GM13977 (cell line): ENCODE measurements around the gene OSBPL6.

Source experiments
- DNase-seq: peaks from one replicate; pipeline ENCODE4 v3.0.0; 2012; ENCODE audit warnings: low spot score
- in situ Hi-C: fragments of 300-500 bp; cut with MboI; formaldehyde crosslinking; loops from one replicate; pipeline ENCODE4 v1.12.0; 2022; ENCODE audit warnings: low sequenced_read_pairs, low pct_unique_long_range_greater_than_20kb, mixed read lengths, inconsistent platforms; ENCODE audit not compliant: unreplicated experiment
- TF ChIP-seq, protein P1 (sequence below): IDR thresholded peaks from 2 replicates; pipeline ENCODE4 v1.5.1; 2012; ENCODE audit warnings: mild to moderate bottlenecking, control low read depth; ENCODE audit not compliant: insufficient read depth; ENCODE audit errors: extremely low read depth, missing control alignments

Gene OSBPL6

DNA sequence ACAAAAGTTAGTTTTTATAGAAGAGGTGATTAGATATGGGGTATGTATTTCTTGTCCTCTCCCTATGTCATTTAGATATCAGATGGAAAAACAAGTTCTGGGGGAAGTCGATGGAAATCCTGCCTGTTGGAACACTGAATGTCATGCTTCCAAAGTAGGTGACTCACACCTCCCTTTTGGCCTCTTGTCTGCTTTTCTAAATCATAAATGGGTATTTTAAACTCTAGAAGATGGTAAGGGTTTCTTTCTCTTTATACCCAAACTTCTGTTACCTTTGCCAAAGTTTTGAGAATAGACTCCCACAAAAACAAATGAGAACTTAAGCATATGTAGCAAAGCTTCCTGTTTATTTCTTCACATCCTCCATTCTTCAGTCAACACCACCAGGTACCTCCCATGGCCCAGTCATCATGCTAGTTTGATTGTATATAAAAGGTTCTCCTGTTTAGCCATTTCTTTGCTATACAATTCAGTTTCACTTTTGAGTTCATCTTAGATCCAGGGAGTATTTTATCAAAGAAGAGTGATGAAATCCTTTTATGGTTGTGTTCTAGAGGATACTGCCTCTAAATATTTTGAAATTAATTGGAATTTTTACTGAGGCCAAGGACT lies 192.8 kb downstream of the OSBPL6 start:
- TF ChIP-seq, protein P1, sequence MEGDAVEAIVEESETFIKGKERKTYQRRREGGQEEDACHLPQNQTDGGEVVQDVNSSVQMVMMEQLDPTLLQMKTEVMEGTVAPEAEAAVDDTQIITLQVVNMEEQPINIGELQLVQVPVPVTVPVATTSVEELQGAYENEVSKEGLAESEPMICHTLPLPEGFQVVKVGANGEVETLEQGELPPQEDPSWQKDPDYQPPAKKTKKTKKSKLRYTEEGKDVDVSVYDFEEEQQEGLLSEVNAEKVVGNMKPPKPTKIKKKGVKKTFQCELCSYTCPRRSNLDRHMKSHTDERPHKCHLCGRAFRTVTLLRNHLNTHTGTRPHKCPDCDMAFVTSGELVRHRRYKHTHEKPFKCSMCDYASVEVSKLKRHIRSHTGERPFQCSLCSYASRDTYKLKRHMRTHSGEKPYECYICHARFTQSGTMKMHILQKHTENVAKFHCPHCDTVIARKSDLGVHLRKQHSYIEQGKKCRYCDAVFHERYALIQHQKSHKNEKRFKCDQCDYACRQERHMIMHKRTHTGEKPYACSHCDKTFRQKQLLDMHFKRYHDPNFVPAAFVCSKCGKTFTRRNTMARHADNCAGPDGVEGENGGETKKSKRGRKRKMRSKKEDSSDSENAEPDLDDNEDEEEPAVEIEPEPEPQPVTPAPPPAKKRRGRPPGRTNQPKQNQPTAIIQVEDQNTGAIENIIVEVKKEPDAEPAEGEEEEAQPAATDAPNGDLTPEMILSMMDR: no peak

DNA sequence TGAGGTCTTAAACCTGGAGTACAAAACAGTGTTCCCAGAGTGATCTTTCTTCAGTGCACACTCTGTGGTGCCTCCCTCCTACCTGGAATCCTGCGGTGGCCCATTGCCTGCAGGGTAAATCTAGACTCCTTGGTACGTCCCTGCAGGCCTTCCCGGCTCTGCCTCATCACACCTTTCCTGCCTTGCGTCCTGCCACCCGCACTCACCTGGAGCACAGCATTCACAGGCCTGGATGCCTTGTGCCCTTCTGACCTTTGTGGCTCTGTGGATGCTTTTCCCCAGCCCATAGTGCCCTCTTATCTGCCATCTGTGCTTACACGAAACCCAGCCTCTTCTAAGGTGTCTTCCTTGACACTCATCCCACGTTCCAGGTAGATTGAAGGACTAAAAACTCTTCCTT lies 194.0 kb downstream of the OSBPL6 start:
- TF ChIP-seq, protein P1: no peak
- DNase-seq: no peak
- in situ Hi-C loops: no loop called here

More for the DNA sequence above, 192.8 kb downstream of the OSBPL6 start:
- in situ Hi-C loops: no loop called here
- no peak for DNase-seq

DNA sequence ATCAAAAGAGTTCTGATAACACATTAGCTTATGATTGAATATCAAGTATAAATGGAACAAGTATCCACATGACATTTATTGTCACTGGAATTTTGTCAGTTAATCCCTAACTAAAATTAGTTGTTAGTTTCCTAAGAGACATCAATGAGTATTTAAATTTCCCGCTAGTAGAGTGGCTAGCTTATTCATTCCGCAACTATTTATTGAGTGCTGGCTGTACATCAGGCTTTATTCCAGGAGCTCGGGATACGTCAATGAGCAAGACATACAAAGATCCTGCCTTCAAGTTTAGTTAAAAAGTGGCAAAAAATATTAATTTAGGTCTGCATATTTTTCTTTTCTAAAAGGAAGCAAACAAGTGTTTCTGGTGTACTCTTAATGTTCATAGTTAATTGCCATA lies 197.4 kb downstream of the OSBPL6 start:
- in situ Hi-C loops: loop anchor here (10.0 kb wide), 1 partner anchor 53 kb away; no protein-coding TSS in a partner anchor
- no peak for DNase-seq
- TF ChIP-seq, protein P1: no peak

DNA sequence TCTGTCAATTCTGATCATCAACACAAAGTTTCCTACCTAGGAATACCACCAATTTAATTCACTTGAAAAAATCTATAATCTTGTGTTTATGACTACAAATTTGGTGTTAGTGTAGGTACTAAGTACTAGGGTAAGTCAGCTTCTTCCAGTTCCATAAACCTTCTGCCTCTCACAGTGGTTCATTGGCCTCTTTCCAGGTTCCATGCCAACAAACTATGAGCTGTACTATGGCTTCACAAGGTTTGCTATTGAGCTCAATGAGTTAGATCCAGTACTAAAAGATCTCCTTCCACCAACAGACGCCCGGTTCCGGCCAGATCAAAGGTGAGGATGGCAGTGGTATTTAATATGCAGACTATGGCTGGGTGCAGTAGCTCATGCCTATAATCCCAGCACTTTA lies 197.9 kb downstream of the OSBPL6 start:
- in situ Hi-C loops: loop anchor here (10.0 kb wide), 1 partner anchor 53 kb away; no protein-coding TSS in a partner anchor

DNA sequence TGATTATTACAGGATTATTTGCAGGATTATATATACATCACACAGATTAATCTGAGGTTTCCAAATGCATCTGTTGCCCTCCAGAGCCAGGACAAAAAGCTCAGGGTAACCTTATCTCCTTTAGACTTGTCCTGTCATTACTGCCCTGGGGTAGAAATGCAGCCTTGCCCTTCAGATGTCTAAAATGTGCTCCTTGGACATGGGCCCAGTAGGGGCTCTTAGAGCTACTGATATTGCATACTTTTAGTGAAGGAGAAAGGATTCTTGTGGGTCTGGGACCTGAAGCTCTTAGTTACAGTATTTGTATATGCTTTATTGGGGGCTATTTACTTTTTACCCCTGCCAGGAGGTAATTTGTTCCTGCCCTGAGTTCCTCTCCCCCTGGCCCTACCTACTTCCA lies 200.5 kb downstream of the OSBPL6 start:
- DNase-seq: no peak
- in situ Hi-C loops: loop anchor here (10.0 kb wide), 1 partner anchor 50 kb away; no protein-coding TSS in a partner anchor
- TF ChIP-seq, protein P1: no peak

More for the DNA sequence above, 197.9 kb downstream of the OSBPL6 start:
- DNase-seq: no peak
- TF ChIP-seq, protein P1: no peak

DNA sequence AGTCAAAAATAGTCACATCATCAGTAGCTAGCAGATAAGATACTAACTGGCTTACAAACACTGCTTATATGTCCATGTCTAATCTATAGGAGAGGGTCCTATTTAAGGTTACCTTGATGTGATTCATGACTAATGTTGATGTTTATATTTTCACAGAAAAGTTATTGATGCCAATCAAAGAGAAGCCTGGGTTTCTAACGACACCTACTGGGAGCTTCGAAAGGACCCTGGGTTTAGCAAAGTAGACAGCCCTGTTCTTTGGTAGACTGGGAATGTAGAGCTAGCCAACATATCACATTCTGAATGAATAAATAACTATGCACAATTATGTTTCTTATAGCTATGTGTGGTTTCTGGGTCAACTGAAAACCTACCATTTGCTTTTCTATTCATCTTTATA lies 201.0 kb downstream of the OSBPL6 start:
- in situ Hi-C loops: loop anchor here (10.0 kb wide), 1 partner anchor 50 kb away; no protein-coding TSS in a partner anchor
- no peak for DNase-seq
- TF ChIP-seq, protein P1: no peak
